Measurements from ENCODE around the gene MIER2. TPM values are rescaled to one million over a fixed set of nuclear protein-coding genes. Genes with fewer than 3 reads are reported as not detected.

MIER2 gene
- polyA plus RNA-seq, 1 of the 3 experiments (the other 2 are of a cell fraction), result 15.9 TPM

DNA sequence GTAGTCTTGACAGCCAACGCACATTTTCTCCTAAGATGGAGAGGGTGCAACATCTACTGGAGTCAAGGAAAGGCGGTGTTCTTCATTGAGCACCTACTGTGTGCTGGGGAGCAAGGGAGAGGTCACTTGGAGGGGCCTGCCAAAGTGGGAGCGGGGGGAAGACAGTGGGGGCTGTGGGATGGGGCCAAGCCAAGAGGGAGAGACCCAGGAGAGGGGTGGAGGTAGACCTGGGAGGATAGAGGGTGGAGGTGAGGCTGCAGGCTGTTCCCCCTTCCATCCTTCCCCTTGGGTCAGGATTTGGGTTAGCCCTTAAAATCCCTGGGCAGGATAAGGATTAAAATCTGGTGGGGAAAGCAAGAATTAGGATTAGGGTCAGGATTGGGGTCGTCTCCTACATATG is 51.6 kb downstream of the MIER2 start:
- H3K4me3 ChIP-seq (ENCODE audit: low read depth in 2 of 2, low read length in 1 of 2), result no peak overlapping the region
- POLR2A ChIA-PET, result no interaction called here
- no peaks in the 10 kb centered on the region for H3K9me3 ChIP-seq
- H3K36me3 ChIP-seq (replicated peaks in 1 of 2; ENCODE audit: control insufficient read depth in 1 of 2, insufficient read depth in 2 of 2, low read length in 1 of 2), result no peaks in the 10 kb centered on the region
- 81% methylated on average over 4 of the region's 4 CpGs for WGBS (ENCODE audit: low lambda C conversion rate)
- H3K4me2 ChIP-seq, result no peak overlapping the region
- DNase-seq, result peak; percentile 30
- no peaks in the 10 kb centered on the region for H3K27me3 ChIP-seq (ENCODE audit: insufficient read depth)
- H4K20me1 ChIP-seq (ENCODE audit: insufficient read depth), result no peaks in the 10 kb centered on the region
- no peaks in the 10 kb centered on the region; a peak in 1 of 4 replicates for H3K4me1 ChIP-seq (ENCODE audit: control insufficient read depth in 1 of 2, insufficient read depth in 2 of 2, low read depth in 1 of 2, low read length in 1 of 2)
- no peak overlapping the region for H3K9ac ChIP-seq
- no peak overlapping the region for H2AFZ ChIP-seq (ENCODE audit: low read depth)
- no peaks in the 10 kb centered on the region for H3K9me2 ChIP-seq
- peaks cover 3% of the 10 kb centered on the region for H3F3A ChIP-seq (replicated peaks; ENCODE audit: insufficient read depth)
- no peak overlapping the region for H3K27ac ChIP-seq (ENCODE audit: low read depth in 2 of 2, low read length in 1 of 2)
- no peaks in the 10 kb centered on the region for H3K79me2 ChIP-seq (ENCODE audit: insufficient read depth)
- TF ChIP-seq RCOR1 (IDR thresholded peaks at IDR 0.05; ENCODE audit: low read length) (no peak), SMC3 (IDR thresholded peaks at IDR 0.05; ENCODE audit: low read depth, low read length) (no peak), EZH2phosphoT487 (IDR thresholded peaks at IDR 0.05; ENCODE audit: borderline replicate concordance, low read depth) (no peak)
- CTCF ChIA-PET, result interaction anchor here (3.4 kb wide), 1 partner anchor 26 kb away, joined by 17 read pairs; no protein-coding TSS in a partner anchor

GRCh38 chr19:292281-292884 is 52.2 kb downstream of the MIER2 start:
- no peak overlapping the region for H3K4me2 ChIP-seq
- POLR2A ChIA-PET, result no interaction called here
- no peak overlapping the region for H3K27ac ChIP-seq (ENCODE audit: low read depth in 2 of 2, low read length in 1 of 2)
- CTCF ChIA-PET, result interaction anchor here (3.4 kb wide), 1 partner anchor 25 kb away, joined by 17 read pairs; no protein-coding TSS in a partner anchor
- no peaks in the 10 kb centered on the region for H4K20me1 ChIP-seq (ENCODE audit: insufficient read depth)
- no peaks in the 10 kb centered on the region; a peak in 1 of 4 replicates for H3K4me1 ChIP-seq (ENCODE audit: control insufficient read depth in 1 of 2, insufficient read depth in 2 of 2, low read depth in 1 of 2, low read length in 1 of 2)
- no peaks in the 10 kb centered on the region for H3K36me3 ChIP-seq (replicated peaks in 1 of 2; ENCODE audit: control insufficient read depth in 1 of 2, insufficient read depth in 2 of 2, low read length in 1 of 2)
- no peaks in the 10 kb centered on the region for H3K79me2 ChIP-seq (ENCODE audit: insufficient read depth)
- no peaks in the 10 kb centered on the region for H3K27me3 ChIP-seq (ENCODE audit: insufficient read depth)
- H3K9me3 ChIP-seq, result no peaks in the 10 kb centered on the region
- H3K4me3 ChIP-seq (ENCODE audit: low read depth in 2 of 2, low read length in 1 of 2), result no peak overlapping the region
- peak; percentile 42 for DNase-seq
- TF ChIP-seq PBX3 (IDR thresholded peaks at IDR 0.05) (no peak), FOXJ3 (CRISPR knock-in tag; IDR thresholded peaks at IDR 0.05) (no peak), NRF1 (IDR thresholded peaks at IDR 0.05; ENCODE audit: low read depth, low read length) (no peak), NFIC (IDR thresholded peaks at IDR 0.05; ENCODE audit: borderline replicate concordance) (no peak), SMC3 (IDR thresholded peaks at IDR 0.05; ENCODE audit: low read depth, low read length) (no peak), EP300 (IDR thresholded peaks at IDR 0.05; ENCODE audit: borderline replicate concordance in 1 of 2, low read depth in 1 of 2, low read length in 1 of 2) (no peak), RCOR1 (IDR thresholded peaks at IDR 0.05; ENCODE audit: low read length) (no peak)
- TF ChIP-seq, protein P1, sequence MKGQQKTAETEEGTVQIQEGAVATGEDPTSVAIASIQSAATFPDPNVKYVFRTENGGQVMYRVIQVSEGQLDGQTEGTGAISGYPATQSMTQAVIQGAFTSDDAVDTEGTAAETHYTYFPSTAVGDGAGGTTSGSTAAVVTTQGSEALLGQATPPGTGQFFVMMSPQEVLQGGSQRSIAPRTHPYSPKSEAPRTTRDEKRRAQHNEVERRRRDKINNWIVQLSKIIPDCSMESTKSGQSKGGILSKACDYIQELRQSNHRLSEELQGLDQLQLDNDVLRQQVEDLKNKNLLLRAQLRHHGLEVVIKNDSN (IDR thresholded peaks at IDR 0.05; ENCODE audit: borderline replicate concordance, low read depth), result no peak
- H3K9ac ChIP-seq, result no peak overlapping the region
- no peaks in the 10 kb centered on the region for H3K9me2 ChIP-seq
- H3F3A ChIP-seq (replicated peaks; ENCODE audit: insufficient read depth), result peaks cover 3% of the 10 kb centered on the region
- 100% methylated on average over 3 of the region's 15 CpGs for WGBS (ENCODE audit: low lambda C conversion rate)
- no peak overlapping the region for H2AFZ ChIP-seq (ENCODE audit: low read depth)
